PC-9 (cell line): ENCODE results near the gene CHTF18.

Source experiments
- CTCF ChIP-seq: fragments of 200-600 bp; sonication (generic); conservative IDR thresholded peaks from 2 replicates; pipeline ENCODE4 v1.6.1; 2017; ENCODE audit warnings: mixed run types, antibody characterized with exemption, mild to moderate bottlenecking, moderate library complexity
- EZH2 ChIP-seq: fragments of 200-600 bp; sonication (generic); IDR thresholded peaks from 2 replicates; pipeline ENCODE4 v1.8.0; 2017; ENCODE audit warnings: antibody characterized with exemption, low read depth

GRCh38 chr16:799111-799947 is 10.9 kb downstream of the CHTF18 start:
- TF ChIP-seq EZH2 (no peak), CTCF (no peak)
